ENCODE results near the gene SIM1.

Gene SIM1

DNA sequence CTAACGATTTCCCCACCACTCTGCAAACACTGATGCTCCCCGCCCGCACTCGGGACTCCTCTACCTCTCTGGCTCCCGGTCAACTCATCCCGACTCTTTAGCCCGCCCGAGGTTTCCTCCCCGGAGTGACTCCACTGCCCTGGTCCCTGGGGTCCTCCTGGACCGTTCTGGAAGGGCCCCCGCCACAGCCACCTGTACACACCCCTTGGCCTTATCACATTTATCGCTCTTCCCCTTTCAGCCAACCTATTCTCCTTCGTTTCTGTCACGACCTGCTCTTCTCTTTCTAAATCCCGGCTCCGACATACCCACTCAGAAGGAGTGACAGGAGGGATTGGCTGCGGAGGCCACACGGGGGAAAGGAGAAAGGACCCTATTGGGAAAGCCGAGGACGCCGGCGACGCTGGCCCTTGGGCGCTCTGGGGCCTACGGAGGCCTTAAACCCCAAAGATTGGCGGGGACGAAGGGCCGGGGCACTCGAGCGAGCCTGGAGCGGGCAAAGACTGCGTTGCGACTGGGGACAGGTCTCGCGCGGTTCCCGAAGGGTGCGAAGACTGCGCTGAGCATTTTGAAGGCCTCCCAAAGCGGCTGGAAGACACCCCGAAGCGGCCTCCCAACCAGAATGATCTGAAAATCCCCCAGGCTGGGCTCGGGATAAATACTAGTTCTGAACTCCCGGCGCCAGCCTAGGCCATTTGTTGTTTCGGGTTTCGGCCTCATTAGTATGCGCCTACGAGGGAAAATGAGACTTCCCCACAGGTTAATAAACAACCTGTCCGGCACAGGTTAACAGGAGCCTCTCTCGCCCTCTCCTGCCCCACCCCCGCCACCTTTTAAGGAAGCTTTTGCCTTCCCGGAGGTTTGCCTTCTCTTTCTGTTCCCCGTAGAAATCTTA, 9.2 kb downstream of the SIM1 start:
- DNase-seq, result no peak

DNA sequence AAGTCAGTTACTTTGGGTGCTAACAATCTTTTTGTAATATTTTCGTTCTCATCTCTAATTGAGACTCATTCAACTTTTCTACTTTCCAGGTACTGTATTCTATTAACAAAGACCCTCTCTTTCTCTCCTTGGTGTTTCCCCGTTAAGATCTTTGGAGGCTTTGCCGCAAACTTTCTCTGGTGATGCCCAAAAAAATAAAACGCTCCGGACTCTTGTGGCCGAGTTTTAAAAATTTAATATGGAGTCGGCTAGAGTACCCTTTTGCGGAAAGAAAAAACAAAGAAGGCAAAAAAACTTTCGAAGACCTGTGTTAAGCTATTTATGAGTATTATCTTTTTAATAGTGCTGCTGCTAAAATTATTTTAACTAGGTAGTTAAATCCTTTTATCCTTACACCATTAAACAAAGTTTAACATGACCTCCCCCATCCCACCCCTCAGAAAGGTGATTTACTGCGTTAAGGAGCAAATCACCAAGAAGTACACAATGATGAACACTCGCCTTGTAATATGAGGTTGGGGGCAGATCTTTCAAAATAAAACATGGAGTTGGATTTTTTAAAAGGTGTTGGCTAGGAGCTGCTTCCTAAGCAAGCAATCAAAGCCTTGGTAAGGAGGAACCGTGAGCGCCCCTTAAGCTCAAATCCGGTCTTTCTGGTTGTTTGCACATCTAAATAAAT, 10.0 kb downstream of the SIM1 start:
- no peak for DNase-seq

DNA sequence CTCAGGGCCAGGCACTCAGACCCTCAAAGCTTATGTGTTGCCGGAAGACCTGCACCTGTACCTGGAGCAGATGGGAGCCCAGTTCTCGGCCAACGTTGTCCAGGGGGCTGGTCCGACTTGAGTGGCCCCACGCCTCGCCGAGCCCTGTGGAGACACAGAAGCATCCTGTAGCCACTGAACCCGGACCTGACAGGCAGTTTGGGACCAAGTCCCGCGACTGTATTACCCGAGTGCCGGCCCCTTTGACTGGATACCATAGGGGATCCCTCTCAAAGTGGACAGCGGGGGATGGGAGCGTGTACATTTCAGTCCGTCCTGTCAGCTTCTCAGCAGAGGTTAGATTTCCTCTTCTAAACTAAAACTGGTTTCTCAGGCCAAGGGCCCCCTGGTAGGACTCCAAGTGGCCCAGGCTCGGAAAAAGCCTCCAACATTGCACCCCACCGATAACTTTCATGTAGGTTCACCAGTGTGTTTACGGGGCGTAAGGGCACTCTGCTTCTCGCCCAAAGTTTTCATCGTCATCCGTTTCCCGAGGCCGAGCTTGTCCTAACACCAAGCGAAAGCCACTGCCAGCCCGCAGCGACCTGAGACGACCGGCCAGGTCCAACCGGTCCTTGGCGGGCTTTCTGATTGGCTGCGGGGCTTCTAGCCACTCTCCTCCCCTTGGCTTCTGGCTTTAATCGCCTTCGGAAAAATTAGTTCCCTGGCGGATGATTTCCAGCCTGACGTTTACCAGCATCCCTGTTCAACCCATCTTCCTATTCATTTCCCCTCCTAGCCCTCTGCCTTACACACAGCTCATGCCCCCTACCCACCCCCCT, 10.8 kb downstream of the SIM1 start:
- no peak for DNase-seq

DNA sequence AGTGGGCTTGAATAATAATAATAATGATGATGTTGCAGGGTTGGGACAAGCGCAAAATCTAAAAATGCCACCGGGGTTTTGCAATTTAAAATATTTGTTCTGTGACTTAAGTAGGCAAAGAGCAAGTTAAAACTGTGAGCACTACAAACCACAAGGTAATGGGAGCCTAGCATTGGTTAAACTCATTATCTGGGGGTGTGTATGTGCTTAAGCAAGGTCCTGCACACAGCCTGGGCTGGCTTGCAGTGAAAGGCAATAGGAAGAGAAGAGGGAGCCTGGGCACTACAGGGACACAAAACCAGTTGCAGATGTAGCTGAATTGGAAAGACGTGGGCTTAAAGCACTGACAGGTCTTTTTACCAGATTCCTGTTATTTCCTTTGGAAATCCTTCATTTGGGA, 11.7 kb downstream of the SIM1 start:
- DNase-seq, result no peak

DNA sequence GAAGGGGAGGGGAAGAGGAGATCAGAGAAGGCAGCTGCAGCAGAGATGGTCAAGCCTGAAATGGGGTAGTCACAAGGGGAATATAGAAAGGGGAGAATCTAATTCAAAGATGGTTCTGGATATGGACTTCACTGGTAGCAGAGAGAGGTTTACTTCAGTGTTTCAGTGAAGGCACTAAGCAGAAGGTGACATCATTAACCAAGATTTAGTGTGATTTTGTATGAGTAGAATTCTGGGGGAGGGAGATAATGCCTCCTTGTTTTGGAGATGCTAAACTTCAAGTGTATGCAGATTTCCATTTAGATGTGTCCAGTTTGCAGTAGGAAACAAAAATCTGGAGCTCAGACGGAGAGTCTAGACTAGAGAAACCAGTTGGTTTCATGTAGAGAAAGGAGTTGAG, 13.1 kb downstream of the SIM1 start:
- DNase-seq, result no peak

DNA sequence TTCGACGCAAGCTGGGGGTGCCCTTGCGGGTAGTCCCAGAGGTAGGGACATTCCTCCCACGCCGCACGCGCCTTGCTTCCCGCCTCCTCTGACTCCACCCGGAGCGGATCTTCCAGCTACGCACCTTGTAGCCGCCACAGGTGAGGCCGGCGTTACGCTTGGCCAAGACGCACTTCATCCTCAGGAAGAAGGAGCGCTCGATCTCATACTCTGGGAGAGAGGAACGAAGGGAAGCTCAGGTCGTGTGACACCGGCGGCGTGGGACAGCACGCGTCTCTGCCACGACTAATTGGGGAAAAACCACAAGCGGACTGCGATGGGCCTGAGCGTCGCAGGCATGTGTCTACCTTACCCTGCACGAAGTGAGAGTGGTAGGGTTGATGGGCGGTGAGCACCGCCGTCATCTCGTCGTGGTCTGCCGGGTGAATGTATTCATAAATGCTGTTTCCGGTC, 15.5 kb downstream of the SIM1 start:
- no peak for DNase-seq

DNA sequence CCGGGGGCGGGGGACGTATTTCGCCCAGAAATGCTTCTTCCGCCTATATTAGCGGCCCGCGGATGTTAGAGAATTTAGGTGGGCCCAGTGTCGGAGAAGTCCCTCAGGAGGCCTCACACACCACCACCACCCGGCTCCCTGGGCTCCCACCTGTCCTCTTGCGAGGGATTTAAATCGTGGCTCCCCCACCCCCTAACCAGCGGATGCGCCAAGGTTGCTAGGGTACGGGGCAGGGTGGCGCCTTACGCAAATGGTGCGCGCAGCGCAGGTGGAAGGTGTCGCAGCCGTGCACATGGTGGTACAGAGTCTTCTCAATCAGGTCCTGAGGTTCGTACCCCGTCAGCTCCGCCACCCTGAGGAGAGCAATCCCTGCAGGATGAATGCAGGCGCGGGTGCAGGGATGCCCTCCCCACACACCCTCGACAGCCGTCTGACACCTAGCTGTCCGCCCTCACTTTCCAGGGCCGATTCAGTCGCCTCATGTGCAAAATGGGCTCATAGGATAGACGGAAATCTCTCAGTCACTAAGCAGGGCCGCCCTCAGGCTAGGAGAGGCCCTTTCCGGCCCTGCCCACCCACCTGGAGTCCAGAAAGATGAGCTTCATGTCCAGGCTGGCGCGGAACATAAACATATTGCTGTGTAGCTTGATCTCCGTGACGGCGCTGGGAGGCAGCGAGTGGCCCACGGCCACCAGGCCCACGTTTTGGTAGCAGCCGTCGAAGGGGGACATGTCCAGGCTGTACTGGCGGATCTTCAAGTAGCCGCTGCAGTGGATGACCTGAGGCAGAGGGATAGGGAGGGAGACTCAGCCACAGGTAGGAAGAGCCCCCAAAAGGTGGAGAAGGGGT, 16.6 kb downstream of the SIM1 start:
- DNase-seq, result no peak

DNA sequence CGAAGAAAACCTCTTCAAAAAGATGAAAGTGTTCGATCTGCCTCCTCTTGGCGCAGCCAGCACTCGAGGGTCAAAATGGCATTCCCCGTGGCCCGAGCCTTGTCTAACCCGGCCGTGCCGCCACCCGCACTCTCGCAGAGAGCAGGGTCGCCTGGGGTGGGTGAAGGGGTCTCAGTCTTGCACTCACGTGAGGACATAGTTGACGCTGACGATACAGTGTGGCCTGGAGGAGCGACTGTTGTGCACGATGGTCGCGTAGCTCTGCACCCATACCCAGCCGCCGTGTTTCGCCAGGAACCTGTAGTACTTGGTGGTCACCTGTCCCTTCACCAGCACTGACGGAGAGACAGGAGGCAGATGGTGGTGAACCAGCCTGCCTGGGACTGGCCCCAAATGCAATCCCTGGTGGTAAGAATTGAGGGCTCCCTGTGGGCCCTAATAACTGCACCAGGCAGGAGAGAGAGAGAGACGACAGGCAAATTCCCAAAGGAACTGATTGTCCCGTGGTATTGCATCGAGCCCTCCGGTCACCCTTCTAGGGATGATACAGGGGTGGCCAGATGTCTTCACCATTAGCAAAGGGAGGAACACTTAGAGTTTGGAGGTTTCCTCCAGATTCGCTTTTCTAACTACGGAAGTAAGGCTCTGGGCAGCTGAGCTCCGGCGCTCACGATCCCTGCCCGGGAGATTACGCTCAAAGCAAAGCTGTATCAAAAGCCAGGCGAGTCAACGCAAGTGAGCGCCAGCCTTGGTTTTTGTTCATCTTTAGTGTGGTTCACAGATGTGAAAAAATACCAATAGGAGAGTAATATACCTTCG, 17.4 kb downstream of the SIM1 start:
- DNase-seq, result no peak

DNA sequence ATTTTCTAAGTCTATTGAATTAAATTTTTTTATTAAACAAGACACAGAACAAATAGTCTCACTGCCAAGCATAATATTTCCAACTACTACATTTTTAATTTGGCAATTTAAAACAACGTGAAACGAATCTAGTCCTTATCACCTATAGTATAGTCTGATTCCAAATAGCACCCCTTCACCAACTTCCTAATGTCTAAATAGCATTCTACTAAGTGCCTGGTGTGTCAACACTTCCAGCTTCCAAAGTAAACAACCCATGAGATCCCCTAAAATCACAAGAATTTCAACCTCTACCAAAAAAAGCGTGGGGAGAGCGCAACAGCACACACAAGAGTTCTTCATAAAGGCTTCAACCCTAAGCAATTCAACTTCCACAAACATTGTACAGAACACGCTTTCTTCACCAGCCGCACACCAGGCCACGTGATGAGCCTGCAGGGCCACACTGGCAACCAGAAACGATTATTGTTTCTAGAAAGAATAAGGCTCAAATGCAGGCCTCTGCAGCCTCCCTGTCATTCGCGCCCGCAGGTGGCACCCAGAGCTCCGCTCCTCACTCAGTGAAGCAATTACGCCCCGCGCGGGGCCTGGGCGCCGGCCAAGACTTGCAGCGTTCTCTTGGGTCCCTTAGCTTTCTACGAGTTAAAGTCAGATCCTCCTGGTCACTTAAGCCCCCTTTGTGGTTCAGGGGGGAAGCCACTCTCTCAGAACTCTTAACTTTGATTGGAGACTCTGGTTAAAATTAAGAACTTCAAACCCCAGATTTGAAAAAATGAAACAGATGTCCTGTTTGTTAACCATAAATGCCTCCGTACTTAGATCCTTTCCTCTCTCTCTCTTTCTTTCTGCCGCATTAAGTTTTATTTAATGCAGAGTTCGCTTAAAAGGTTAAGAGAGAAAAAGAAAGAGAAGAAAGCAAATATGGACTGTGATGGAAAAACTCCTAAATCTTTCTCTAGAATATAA, 18.3 kb downstream of the SIM1 start:
- DNase-seq, result no peak

DNA sequence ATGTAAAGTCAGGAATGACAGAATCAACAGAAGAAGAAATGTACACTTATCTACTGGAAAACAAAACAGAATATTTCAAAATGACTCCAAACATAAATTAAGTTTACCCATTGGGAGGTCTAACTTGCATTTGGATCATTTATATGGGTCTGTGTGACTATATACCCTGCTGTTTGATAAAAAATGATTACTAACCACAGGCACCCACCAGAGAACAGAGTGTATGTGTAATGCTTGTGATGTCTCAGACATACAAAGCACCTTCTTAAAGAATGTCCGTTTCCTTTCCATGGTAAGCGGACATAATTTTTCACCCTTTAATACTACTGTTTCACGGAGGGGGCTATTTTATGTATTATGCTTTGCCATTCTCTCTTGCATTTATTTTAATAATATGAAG, 19.2 kb downstream of the SIM1 start:
- no peak for DNase-seq

DNA sequence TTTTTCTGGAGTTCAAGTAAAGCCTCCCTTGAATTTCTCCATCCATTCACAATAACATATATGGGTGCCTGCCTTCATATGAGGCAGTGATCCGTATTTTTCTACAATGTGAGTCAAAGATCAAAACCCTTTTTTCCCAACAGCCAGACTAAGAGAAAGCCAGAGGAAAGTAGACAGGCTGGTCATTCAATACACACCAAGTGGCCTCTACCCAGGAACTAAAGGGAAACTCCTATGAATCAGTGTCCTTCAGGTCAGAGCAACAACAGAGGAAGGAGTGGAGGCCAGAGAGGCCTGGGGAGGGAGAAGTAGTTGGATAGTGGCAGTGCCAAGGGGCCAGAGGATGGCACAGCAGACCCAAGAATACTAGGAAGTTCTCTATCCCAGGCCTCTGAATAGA, 23.8 kb downstream of the SIM1 start:
- DNase-seq, result no peak

DNA sequence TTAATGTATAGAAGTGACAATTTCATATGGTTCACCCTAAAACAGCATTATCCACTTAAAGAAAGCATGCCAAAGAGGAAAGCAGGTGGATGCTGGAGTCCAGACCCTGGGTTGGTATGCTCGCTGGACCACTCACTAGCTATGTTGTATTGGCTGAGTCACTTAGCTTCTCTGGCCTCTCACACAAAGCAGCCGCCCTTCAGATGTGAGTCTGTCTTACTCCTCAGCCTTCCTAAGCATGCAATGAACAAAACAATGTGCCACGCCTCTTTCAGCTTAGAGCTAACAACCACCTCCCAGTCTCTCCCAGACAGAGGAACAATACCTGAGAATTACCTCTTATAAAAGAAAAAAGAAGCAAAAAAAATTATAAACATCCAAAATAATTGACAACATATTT, 29.4 kb downstream of the SIM1 start:
- DNase-seq, result no peak

DNA sequence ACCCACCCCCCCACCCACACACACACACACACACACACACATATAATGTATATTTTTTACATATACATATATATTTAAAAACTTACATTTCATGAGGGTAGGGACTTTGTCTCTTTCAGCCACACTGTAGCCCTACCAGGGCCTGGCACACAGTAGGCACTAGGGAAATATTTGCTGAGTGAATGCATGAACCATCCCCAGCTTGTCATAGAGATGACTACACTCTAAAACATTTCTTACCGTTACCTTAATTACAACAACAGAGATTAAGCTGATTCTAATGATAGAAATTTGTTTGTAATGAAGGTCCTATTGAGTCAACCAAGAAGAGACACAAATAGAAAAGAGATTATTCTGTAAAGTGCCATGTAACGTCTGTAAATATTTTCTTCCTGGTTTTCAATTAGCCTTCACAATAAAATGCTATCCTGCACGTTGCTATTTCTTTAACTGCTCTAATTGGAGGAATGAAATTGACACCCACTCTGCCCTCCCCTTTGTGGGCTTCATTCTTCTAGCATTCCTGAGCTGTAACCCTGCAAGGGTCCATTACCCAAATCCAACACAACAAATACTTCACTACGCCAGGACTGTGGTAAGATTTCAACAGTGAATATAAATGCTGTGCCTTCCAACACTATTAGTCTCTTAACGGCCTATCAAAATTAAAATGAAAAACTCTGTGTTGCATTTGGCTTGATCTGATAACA, 30.8 kb downstream of the SIM1 start:
- DNase-seq, result no peak

DNA sequence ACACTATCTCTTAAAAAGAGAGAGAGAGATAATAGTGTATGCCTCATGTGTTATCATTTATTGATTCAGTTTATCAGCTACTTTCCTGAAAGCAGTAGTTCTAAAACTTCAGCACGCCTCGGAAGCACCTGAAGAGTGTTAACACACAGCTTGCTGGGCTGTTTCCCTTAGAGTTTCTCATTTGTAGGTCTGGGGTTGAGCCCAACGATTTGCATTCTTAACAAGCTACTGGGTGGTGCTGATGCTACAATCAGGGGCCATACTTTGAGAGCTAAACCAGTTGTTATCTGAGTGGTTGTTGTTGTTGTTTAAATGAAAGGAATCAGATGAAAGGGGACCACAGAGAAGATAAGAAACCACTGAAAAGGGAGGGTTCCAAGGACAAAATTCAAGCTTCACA, 32.6 kb downstream of the SIM1 start:
- DNase-seq, result no peak

DNA sequence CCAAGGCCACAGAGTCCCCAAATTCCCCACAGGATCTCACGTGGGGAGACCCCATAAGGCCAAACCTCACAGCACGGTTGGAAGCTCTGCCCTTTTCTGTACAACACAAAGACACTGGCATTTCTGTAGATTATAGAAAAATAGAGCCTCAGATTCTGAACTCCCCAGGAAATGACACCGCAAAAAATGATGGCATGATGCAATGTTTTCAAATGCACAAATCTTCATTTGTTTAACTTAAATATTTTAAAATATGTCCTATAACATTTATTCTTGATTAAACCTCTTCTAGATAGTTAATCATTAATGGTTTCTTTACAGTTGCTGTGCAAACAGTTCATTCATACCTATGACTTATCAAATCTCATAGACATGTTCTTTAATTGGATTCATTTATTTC, 33.8 kb downstream of the SIM1 start:
- no peak for DNase-seq

DNA sequence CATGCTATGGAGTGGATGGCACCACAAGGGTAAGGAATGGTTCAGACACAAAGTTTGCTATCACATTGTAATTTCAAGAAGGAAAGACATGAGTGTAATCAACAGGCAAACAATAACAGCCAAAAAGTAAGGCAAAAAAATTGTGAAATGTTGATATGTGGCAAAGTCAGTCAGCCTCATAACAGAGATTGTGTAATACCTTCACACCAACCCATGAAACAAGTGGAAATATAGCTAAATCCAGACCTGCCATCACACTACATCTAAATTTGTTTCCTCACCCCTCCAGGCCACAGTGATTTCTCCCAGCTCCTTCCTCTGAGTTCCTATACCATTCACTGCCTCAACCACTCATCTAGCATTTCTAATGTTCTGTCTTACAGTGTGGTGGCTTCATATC, 37.3 kb downstream of the SIM1 start:
- no peak for DNase-seq

DNA sequence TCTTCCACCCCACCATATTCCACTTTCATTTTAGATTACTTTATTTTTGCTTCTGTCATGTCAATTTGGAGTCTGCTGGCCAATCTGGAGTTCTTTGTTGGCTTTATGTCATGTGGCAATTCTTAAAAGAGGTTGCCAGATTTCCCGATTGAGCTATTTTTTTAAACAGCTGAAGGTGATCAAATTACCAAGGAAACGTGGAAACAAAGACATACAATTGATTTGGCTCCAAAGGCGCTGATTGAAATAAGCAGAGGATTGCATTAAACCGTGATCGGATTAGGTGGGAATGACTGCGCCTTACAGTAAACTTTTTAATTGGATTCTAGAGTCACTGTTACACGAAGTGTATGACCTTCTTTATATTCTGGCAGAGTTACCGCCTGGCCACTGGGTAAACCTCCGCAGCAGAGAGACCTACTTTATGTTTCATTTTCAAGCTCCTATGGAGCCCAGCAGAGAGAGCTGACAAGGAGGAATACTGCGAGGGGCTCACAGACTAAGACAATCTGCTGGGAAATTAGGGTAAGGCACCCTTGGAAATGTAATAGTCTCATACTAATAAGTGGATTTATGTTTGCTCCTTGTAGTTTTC, 37.9 kb downstream of the SIM1 start:
- no peak for DNase-seq

DNA sequence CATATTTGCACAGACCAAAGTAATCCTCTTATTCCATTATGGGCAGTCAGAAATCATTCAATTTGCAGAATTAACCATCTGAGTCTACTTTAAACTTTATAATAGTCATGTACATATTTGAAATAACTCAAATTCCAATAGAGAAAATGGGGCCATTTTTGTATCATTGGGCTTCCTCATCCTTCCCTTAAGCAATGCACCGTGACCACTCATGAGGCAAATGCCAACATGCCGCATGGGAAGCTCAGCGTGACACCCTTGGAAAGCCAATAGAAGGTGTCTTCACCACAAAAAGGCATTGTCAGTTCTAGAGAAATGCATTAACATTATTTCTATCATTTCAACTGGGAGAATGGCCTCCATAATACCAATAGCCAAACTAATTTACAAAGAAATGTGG, 38.5 kb downstream of the SIM1 start:
- no peak for DNase-seq

DNA sequence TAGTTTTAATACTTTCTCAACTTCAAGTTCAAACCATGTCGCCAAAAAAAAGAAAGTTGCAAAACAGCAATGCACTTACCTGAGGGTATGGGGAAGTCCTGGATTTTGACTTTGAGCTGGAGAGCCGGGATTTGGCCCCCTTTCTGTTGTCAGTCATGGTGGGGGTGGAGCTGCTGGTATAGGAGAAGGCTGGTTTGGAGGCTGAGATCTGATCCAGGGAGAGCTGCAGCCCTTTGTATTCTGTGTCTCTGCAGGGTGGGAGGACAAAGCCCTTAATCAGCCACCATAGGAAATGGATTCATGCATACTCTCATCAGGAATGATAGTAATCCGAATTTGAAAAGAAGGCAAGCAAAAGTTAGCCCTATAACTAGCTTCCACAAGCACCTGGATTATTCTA, 44.0 kb downstream of the SIM1 start:
- DNase-seq, result no peak
